ENCODE data around the gene CEPT1. TPM values are rescaled to one million over a fixed set of nuclear protein-coding genes. Genes with fewer than 3 reads are reported as not detected.
A peak's percentile ranks its signal among the peaks of the same experiment; 100 is the strongest.

The CEPT1 gene
- polyA plus RNA-seq, 3 donors: 20.8 to 44.3 (median 26.9) TPM

- H3K9me3 Mint-ChIP-seq: no peaks in the 10 kb centered on the region
- Histone ChIP-seq H3K79me2 (ENCODE audit: insufficient read depth, low read length) (peaks cover 100% of the 10 kb centered on the region), H3K4me1 (ENCODE audit: control insufficient read depth in 1 of 2, insufficient read depth in 2 of 2, low read length in 2 of 2) (peaks cover 26 to 37% of the 10 kb centered on the region in 2 donors), H2AFZ (ENCODE audit: insufficient read depth, low read depth, low read length, poor library complexity, severe bottlenecking) (no peak overlapping the region), H3K36me3 (replicated peaks in 1 of 2; ENCODE audit: control insufficient read depth in 1 of 2, insufficient read depth in 2 of 2, low read length in 2 of 2) (peaks cover 6 to 26% of the 10 kb centered on the region in 2 donors), H3K27me3 (ENCODE audit: control insufficient read depth in 2 of 2, insufficient read depth in 2 of 2, low read length in 2 of 2) (no peaks in the 10 kb centered on the region), H3K4me3 (replicated peaks in 1 of 3; ENCODE audit: low read depth in 2 of 3, low read length in 3 of 3) (peak overlapping the region in 1 of 3 experiments; percentile 92), H3K9me3 (replicated peaks in 1 of 2; ENCODE audit: control insufficient read depth in 1 of 2, insufficient read depth in 1 of 2, low read length in 2 of 2) (no peaks in the 10 kb centered on the region), H3K4me2 (replicated peaks; ENCODE audit: extremely low read depth, low read length, poor library complexity, severe bottlenecking) (peak overlapping the region; percentile 85), H4K20me1 (ENCODE audit: insufficient read depth, low read length) (peaks cover 68% of the 10 kb centered on the region), H3K9ac (ENCODE audit: insufficient read depth, low read length, poor library complexity, severe bottlenecking) (no peak overlapping the region), H3K27ac (ENCODE audit: low read depth in 1 of 2, low read length in 2 of 2) (peak overlapping the region in 1 of 2 donors; percentile 91)
- H3K4me1 Mint-ChIP-seq: peaks cover 58% of the 10 kb centered on the region
- WGBS (ENCODE audit: insufficient coverage): 100% methylated on average over 1 of the region's 5 CpGs
- intact Hi-C loops (cut with micrococcal nuclease): loop anchor here (5.0 kb wide), 2 partner anchors 50 to 65 kb away; no protein-coding TSS in a partner anchor
- H3K27me3 Mint-ChIP-seq (ENCODE audit: low read depth in 3 of 3): peaks cover 0 to 1% (median 0%) of the 10 kb centered on the region in 3 donors
- DNase-seq: no peak
- peak overlapping the region in 2 of 7 donors; percentile 36 to 66 for H3K27ac Mint-ChIP-seq
- H3K36me3 Mint-ChIP-seq: peaks cover 22 to 25% of the 10 kb centered on the region in 2 donors
- H3K4me3 Mint-ChIP-seq: peak overlapping the region in 1 of 2 donors; percentile 42
- TF ChIP-seq, protein P1, sequence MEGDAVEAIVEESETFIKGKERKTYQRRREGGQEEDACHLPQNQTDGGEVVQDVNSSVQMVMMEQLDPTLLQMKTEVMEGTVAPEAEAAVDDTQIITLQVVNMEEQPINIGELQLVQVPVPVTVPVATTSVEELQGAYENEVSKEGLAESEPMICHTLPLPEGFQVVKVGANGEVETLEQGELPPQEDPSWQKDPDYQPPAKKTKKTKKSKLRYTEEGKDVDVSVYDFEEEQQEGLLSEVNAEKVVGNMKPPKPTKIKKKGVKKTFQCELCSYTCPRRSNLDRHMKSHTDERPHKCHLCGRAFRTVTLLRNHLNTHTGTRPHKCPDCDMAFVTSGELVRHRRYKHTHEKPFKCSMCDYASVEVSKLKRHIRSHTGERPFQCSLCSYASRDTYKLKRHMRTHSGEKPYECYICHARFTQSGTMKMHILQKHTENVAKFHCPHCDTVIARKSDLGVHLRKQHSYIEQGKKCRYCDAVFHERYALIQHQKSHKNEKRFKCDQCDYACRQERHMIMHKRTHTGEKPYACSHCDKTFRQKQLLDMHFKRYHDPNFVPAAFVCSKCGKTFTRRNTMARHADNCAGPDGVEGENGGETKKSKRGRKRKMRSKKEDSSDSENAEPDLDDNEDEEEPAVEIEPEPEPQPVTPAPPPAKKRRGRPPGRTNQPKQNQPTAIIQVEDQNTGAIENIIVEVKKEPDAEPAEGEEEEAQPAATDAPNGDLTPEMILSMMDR (IDR thresholded peaks at IDR 0.05): no peak
Observed at GRCh38 chr1:111142356-111142975, 2.4 kb downstream of the CEPT1 start.

- Histone ChIP-seq H4K20me1 (ENCODE audit: insufficient read depth, low read length) (peaks cover 99% of the 10 kb centered on the region), H3K9ac (ENCODE audit: insufficient read depth, low read length, poor library complexity, severe bottlenecking) (no peak overlapping the region), H3K4me1 (ENCODE audit: control insufficient read depth in 1 of 2, insufficient read depth in 2 of 2, low read length in 2 of 2) (peaks cover 17 to 23% of the 10 kb centered on the region in 2 donors), H3K27ac (ENCODE audit: low read depth in 1 of 2, low read length in 2 of 2) (no peak overlapping the region), H2AFZ (ENCODE audit: insufficient read depth, low read depth, low read length, poor library complexity, severe bottlenecking) (no peak overlapping the region), H3K4me3 (replicated peaks in 1 of 3; ENCODE audit: low read depth in 2 of 3, low read length in 3 of 3) (no peak overlapping the region), H3K27me3 (ENCODE audit: control insufficient read depth in 2 of 2, insufficient read depth in 2 of 2, low read length in 2 of 2) (no peaks in the 10 kb centered on the region), H3K79me2 (ENCODE audit: insufficient read depth, low read length) (peaks cover 100% of the 10 kb centered on the region), H3K4me2 (replicated peaks; ENCODE audit: extremely low read depth, low read length, poor library complexity, severe bottlenecking) (no peak overlapping the region), H3K9me3 (replicated peaks in 1 of 2; ENCODE audit: control insufficient read depth in 1 of 2, insufficient read depth in 1 of 2, low read length in 2 of 2) (no peaks in the 10 kb centered on the region), H3K36me3 (replicated peaks in 1 of 2; ENCODE audit: control insufficient read depth in 1 of 2, insufficient read depth in 2 of 2, low read length in 2 of 2) (peaks cover 37 to 48% of the 10 kb centered on the region in 2 donors)
- no peaks in the 10 kb centered on the region for H3K9me3 Mint-ChIP-seq
- TF ChIP-seq, protein P1 (IDR thresholded peaks at IDR 0.05): no peak
- H3K4me3 Mint-ChIP-seq: no peak overlapping the region
- DNase-seq: no peak
- H3K4me1 Mint-ChIP-seq: peaks cover 51% of the 10 kb centered on the region
- H3K36me3 Mint-ChIP-seq: peaks cover 44% of the 10 kb centered on the region in 2 donors
- peak overlapping the region in 4 of 7 donors; percentile 21 to 68 (median 46) for H3K27ac Mint-ChIP-seq
- intact Hi-C loops (cut with micrococcal nuclease): no loop called here
- H3K27me3 Mint-ChIP-seq (ENCODE audit: low read depth in 3 of 3): no peaks in the 10 kb centered on the region
- WGBS (ENCODE audit: insufficient coverage): 92% methylated on average over 1 of the region's 2 CpGs
Observed at GRCh38 chr1:111145542-111145941, 5.5 kb downstream of the CEPT1 start.

All from CD14-positive monocyte (primary cell).